HEK293 (cell line): ENCODE data around the gene RTN4RL2.

Experiments
- GLIS1 ChIP-seq: fragments of 450-650 bp; formaldehyde crosslinking; IDR thresholded peaks from 2 replicates; pipeline ENCODE4 v1.5.1; 2016; ENCODE audit warnings: missing biosample characterization, missing genetic modification characterization
- GLIS2 ChIP-seq: fragments of 450-650 bp; formaldehyde crosslinking; IDR thresholded peaks from 2 replicates; pipeline ENCODE4 v1.5.1; 2016; ENCODE audit warnings: missing biosample characterization, missing genetic modification characterization
- SCRT1 ChIP-seq: fragments of 450-650 bp; formaldehyde crosslinking; IDR thresholded peaks from 2 replicates; pipeline ENCODE4 v1.5.1; 2016; ENCODE audit warnings: missing biosample characterization, missing genetic modification characterization, borderline replicate concordance
- SCRT2 ChIP-seq: fragments of 450-650 bp; formaldehyde crosslinking; IDR thresholded peaks from 2 replicates; pipeline ENCODE4 v1.5.1; 2016; ENCODE audit warnings: missing biosample characterization, missing genetic modification characterization
- TCF7L2 ChIP-seq: IDR thresholded peaks from 2 replicates; pipeline ENCODE4 v1.6.1; 2011; ENCODE audit warnings: low read depth, mild to moderate bottlenecking, inconsistent platforms, low read length, moderate library complexity, borderline replicate concordance
- WT1 ChIP-seq: fragments of 450-650 bp; formaldehyde crosslinking; IDR thresholded peaks from 2 replicates; pipeline ENCODE4 v1.5.1; 2016; ENCODE audit warnings: missing biosample characterization, missing genetic modification characterization
- ZBTB7A ChIP-seq: fragments of 450-650 bp; formaldehyde crosslinking; IDR thresholded peaks from 2 replicates; pipeline ENCODE4 v1.5.1; 2016; ENCODE audit warnings: low read depth, missing biosample characterization, missing genetic modification characterization
- ZFHX2 ChIP-seq: fragments of 450-650 bp; formaldehyde crosslinking; conservative IDR thresholded peaks from 2 replicates; pipeline ENCODE4 v1.5.1; 2016; ENCODE audit warnings: missing biosample characterization, missing genetic modification characterization
- ZNF169 ChIP-seq: fragments of 450-650 bp; formaldehyde crosslinking; IDR thresholded peaks from 2 replicates; pipeline ENCODE4 v1.5.1; 2016; ENCODE audit warnings: missing biosample characterization, missing genetic modification characterization
- ZNF174 ChIP-seq: fragments of 450-650 bp; formaldehyde crosslinking; IDR thresholded peaks from 2 replicates; pipeline ENCODE4 v1.5.0; 2017; ENCODE audit warnings: missing biosample characterization, mild to moderate bottlenecking, missing genetic modification characterization
- ZNF585B ChIP-seq: fragments of 450-650 bp; formaldehyde crosslinking; IDR thresholded peaks from 2 replicates; pipeline ENCODE4 v1.5.1; 2016; ENCODE audit warnings: missing biosample characterization, missing genetic modification characterization
- ZNF621 ChIP-seq: fragments of 450-650 bp; formaldehyde crosslinking; IDR thresholded peaks from 2 replicates; pipeline ENCODE4 v1.5.1; 2017; ENCODE audit warnings: missing biosample characterization, missing genetic modification characterization
- ZNF707 ChIP-seq: fragments of 450-650 bp; formaldehyde crosslinking; IDR thresholded peaks from 2 replicates; pipeline ENCODE4 v1.5.1; 2016; ENCODE audit warnings: missing biosample characterization, missing genetic modification characterization
- ZNF776 ChIP-seq: fragments of 450-650 bp; formaldehyde crosslinking; IDR thresholded peaks from 2 replicates; pipeline ENCODE4 v1.5.0; 2017; ENCODE audit warnings: missing biosample characterization, missing genetic modification characterization, borderline replicate concordance
- ZNF792 ChIP-seq: fragments of 450-650 bp; formaldehyde crosslinking; IDR thresholded peaks from 2 replicates; pipeline ENCODE4 v1.5.1; 2016; ENCODE audit warnings: missing biosample characterization, missing genetic modification characterization
- ZSCAN23 ChIP-seq: fragments of 450-650 bp; formaldehyde crosslinking; IDR thresholded peaks from 2 replicates; pipeline ENCODE4 v1.5.1; 2016; ENCODE audit warnings: missing biosample characterization, missing genetic modification characterization
- TF ChIP-seq, protein P1 (sequence below): fragments of 450-650 bp; formaldehyde crosslinking; conservative IDR thresholded peaks from 2 replicates; pipeline ENCODE4 v1.5.1; 2016; ENCODE audit warnings: low read depth, missing biosample characterization, missing genetic modification characterization
- TF ChIP-seq, protein P2 (sequence below): fragments of 450-650 bp; formaldehyde crosslinking; IDR thresholded peaks from 2 replicates; pipeline ENCODE4 v1.5.1; 2017; ENCODE audit warnings: missing biosample characterization, missing genetic modification characterization
- TF ChIP-seq, protein P3 (sequence below): fragments of 450-650 bp; formaldehyde crosslinking; optimal IDR thresholded peaks from 2 replicates; pipeline ENCODE3; 2016; ENCODE audit warnings: missing biosample characterization, mild to moderate bottlenecking, missing genetic modification characterization
- TF ChIP-seq, protein P4 (sequence below): fragments of 450-650 bp; formaldehyde crosslinking; IDR thresholded peaks from 2 replicates; pipeline ENCODE4 v1.5.1; 2016; ENCODE audit warnings: missing biosample characterization, missing genetic modification characterization
- TF ChIP-seq, protein P5 (sequence below): fragments of 450-650 bp; formaldehyde crosslinking; IDR thresholded peaks from 2 replicates; pipeline ENCODE4 v1.5.1; 2017; ENCODE audit warnings: missing biosample characterization, missing genetic modification characterization
- TF ChIP-seq, protein P6 (sequence below): fragments of 450-650 bp; formaldehyde crosslinking; IDR thresholded peaks from 2 replicates; pipeline ENCODE4 v1.5.1; 2016; ENCODE audit warnings: missing biosample characterization, missing genetic modification characterization
- TF ChIP-seq, protein P7 (sequence below): fragments of 450-650 bp; formaldehyde crosslinking; IDR thresholded peaks from 2 replicates; pipeline ENCODE4 v1.5.1; 2016; ENCODE audit warnings: missing biosample characterization, missing genetic modification characterization

RTN4RL2 gene

DNA sequence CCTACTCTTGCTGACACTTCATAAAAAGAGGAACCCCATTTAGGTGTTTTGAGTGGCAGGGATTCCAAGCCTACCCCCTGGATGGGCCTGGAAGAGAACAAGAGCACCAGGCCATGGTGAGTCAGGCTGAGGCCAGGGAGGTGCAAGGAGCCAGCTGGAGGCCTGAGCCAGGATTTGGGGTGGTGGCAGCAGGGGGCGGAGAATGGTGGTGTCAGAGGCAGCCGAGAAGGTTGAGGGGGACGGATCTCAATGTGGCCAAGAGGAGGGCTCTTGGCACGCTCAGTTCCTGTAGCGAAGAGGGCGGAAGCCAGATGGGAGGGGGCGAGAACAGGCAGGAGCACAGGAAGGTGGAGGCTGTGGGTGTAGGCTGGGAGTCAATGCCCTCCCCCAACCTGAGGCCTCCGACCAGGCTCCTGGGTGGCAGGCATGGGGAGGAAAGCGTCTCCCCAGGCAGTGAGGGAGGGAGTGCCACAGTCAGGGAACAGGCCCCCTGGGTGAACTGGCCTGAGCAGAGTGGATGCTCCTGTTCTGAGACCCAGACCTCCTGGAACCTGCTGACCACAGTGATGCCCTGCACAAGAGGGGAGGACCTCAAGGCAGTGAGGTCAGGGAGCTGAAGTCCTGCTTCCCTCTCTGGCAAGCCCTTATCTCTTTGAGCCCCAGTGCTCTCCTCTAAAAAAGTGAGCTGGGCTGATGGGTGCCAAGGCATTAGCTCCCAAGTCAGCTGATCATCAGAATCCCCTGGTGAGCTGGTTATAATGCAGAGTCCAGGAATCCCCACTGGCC, 13.9 kb downstream of the RTN4RL2 start (continued):
- TF ChIP-seq, protein P1, sequence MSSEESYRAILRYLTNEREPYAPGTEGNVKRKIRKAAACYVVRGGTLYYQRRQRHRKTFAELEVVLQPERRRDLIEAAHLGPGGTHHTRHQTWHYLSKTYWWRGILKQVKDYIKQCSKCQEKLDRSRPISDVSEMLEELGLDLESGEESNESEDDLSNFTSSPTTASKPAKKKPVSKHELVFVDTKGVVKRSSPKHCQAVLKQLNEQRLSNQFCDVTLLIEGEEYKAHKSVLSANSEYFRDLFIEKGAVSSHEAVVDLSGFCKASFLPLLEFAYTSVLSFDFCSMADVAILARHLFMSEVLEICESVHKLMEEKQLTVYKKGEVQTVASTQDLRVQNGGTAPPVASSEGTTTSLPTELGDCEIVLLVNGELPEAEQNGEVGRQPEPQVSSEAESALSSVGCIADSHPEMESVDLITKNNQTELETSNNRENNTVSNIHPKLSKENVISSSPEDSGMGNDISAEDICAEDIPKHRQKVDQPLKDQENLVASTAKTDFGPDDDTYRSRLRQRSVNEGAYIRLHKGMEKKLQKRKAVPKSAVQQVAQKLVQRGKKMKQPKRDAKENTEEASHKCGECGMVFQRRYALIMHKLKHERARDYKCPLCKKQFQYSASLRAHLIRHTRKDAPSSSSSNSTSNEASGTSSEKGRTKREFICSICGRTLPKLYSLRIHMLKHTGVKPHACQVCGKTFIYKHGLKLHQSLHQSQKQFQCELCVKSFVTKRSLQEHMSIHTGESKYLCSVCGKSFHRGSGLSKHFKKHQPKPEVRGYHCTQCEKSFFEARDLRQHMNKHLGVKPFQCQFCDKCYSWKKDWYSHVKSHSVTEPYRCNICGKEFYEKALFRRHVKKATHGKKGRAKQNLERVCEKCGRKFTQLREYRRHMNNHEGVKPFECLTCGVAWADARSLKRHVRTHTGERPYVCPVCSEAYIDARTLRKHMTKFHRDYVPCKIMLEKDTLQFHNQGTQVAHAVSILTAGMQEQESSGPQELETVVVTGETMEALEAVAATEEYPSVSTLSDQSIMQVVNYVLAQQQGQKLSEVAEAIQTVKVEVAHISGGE (tag by site-specific recombination): no peak
- TF ChIP-seq, protein P2, sequence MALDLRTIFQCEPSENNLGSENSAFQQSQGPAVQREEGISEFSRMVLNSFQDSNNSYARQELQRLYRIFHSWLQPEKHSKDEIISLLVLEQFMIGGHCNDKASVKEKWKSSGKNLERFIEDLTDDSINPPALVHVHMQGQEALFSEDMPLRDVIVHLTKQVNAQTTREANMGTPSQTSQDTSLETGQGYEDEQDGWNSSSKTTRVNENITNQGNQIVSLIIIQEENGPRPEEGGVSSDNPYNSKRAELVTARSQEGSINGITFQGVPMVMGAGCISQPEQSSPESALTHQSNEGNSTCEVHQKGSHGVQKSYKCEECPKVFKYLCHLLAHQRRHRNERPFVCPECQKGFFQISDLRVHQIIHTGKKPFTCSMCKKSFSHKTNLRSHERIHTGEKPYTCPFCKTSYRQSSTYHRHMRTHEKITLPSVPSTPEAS (tag by site-specific recombination): no peak
- TF ChIP-seq ZNF707 (tag by site-specific recombination) (no peak), SCRT2 (no peak), SCRT1 (tag by site-specific recombination) (no peak), ZBTB7A (tag by site-specific recombination) (no peak), ZFHX2 (tag by site-specific recombination) (peak; percentile 91), GLIS1 (tag by site-specific recombination) (peak; percentile 97), WT1 (no peak), ZNF776 (tag by site-specific recombination) (no peak), ZNF792 (no peak), TCF7L2 (no peak), ZSCAN23 (tag by site-specific recombination) (no peak), ZNF169 (no peak), ZNF585B (no peak), ZNF174 (tag by site-specific recombination) (no peak), ZNF621 (no peak), GLIS2 (tag by site-specific recombination) (peak; percentile 47)
- TF ChIP-seq, protein P3, sequence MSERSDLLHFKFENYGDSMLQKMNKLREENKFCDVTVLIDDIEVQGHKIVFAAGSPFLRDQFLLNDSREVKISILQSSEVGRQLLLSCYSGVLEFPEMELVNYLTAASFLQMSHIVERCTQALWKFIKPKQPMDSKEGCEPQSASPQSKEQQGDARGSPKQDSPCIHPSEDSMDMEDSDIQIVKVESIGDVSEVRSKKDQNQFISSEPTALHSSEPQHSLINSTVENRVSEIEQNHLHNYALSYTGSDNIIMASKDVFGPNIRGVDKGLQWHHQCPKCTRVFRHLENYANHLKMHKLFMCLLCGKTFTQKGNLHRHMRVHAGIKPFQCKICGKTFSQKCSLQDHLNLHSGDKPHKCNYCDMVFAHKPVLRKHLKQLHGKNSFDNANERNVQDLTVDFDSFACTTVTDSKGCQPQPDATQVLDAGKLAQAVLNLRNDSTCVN (tag by site-specific recombination): no peak
- TF ChIP-seq, protein P4, sequence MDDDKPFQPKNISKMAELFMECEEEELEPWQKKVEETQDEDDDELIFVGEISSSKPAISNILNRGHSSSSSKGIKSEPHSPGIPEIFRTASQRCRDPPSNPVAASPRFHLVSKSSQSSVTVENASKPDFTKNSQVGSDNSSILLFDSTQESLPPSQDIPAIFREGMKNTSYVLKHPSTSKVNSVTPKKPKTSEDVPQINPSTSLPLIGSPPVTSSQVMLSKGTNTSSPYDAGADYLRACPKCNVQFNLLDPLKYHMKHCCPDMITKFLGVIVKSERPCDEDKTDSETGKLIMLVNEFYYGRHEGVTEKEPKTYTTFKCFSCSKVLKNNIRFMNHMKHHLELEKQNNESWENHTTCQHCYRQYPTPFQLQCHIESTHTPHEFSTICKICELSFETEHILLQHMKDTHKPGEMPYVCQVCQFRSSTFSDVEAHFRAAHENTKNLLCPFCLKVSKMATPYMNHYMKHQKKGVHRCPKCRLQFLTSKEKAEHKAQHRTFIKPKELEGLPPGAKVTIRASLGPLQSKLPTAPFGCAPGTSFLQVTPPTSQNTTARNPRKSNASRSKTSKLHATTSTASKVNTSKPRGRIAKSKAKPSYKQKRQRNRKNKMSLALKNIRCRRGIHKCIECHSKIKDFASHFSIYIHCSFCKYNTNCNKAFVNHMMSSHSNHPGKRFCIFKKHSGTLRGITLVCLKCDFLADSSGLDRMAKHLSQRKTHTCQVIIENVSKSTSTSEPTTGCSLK (tag by site-specific recombination): no peak
- TF ChIP-seq, protein P5, sequence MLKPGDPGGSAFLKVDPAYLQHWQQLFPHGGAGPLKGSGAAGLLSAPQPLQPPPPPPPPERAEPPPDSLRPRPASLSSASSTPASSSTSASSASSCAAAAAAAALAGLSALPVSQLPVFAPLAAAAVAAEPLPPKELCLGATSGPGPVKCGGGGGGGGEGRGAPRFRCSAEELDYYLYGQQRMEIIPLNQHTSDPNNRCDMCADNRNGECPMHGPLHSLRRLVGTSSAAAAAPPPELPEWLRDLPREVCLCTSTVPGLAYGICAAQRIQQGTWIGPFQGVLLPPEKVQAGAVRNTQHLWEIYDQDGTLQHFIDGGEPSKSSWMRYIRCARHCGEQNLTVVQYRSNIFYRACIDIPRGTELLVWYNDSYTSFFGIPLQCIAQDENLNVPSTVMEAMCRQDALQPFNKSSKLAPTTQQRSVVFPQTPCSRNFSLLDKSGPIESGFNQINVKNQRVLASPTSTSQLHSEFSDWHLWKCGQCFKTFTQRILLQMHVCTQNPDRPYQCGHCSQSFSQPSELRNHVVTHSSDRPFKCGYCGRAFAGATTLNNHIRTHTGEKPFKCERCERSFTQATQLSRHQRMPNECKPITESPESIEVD (tag by site-specific recombination): no peak
- TF ChIP-seq, protein P6, sequence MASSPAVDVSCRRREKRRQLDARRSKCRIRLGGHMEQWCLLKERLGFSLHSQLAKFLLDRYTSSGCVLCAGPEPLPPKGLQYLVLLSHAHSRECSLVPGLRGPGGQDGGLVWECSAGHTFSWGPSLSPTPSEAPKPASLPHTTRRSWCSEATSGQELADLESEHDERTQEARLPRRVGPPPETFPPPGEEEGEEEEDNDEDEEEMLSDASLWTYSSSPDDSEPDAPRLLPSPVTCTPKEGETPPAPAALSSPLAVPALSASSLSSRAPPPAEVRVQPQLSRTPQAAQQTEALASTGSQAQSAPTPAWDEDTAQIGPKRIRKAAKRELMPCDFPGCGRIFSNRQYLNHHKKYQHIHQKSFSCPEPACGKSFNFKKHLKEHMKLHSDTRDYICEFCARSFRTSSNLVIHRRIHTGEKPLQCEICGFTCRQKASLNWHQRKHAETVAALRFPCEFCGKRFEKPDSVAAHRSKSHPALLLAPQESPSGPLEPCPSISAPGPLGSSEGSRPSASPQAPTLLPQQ: no peak
- TF ChIP-seq, protein P7, sequence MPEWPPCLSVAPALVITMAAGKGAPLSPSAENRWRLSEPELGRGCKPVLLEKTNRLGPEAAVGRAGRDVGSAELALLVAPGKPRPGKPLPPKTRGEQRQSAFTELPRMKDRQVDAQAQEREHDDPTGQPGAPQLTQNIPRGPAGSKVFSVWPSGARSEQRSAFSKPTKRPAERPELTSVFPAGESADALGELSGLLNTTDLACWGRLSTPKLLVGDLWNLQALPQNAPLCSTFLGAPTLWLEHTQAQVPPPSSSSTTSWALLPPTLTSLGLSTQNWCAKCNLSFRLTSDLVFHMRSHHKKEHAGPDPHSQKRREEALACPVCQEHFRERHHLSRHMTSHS (tag by site-specific recombination): no peak
